HCT116 (cell line): ENCODE measurements around the gene RHNO1. TPM values are rescaled to one million over a fixed set of nuclear protein-coding genes. Genes with fewer than 3 reads are reported as not detected.

Experiments used
- ATAC-seq: fragments of 200-7000 bp; cut with Tn5 transposase; 2 replicates; pipeline ENCODE4 v1.9.1; 2020; ENCODE audit warnings: mild to moderate bottlenecking, moderate library complexity
- BruUV-seq: library from RNA; stranded (reverse); fragments of 400-500 nt; replicated peaks from 2 replicates; lab custom pipeline; 2021; lab: Mats Ljungman, UMichigan
- CTCF ChIA-PET: fragments of 300-600 bp; sonication (Branson Sonifier 250); formaldehyde crosslinking; loops from one replicate; lab custom pipeline; 2021; ENCODE audit warnings: antibody characterized with exemption; lab: Charles Lee
- POLR2A ChIA-PET: fragments of 300-600, 350-600 bp; sonication (Branson Sonifier 250); formaldehyde crosslinking; loops from one replicate; lab custom pipeline; 2021; ENCODE audit warnings: antibody characterized with exemption; lab: Charles Lee
- RAD21 ChIA-PET, 2 experiments: fragments of 300-600 bp; sonication (Branson Sonifier 250); formaldehyde crosslinking; loops; one replicate each; lab custom pipeline; 2023; ENCODE audit warnings: low total read pairs in 2 of 2; ENCODE audit not compliant: uncharacterized antibody in 2 of 2, unreplicated experiment in 2 of 2, low non-redundant PET in 1 of 2; lab: Charles Lee
- DNase-seq: peaks from one replicate; pipeline ENCODE4 v3.0.0-alpha.2; 2010; ENCODE audit warnings: low read depth, low spot score
- H2AFZ ChIP-seq: fragments of 200-600 bp; shearing (Covaris generic), sonication (generic); 2 replicates; pipeline ENCODE4 v1.6.1; 2017; ENCODE audit warnings: low read depth, mixed run types, mixed read lengths, antibody characterized with exemption, low read length; ENCODE audit not compliant: poor library complexity, severe bottlenecking
- H3K27ac ChIP-seq: 2 replicates; pipeline ENCODE4 v1.5.1; 2012; ENCODE audit warnings: low read depth, low read length
- H3K27me3 ChIP-seq: fragments of 200-600 bp; sonication (generic); 2 replicates; pipeline ENCODE4 v1.6.1; 2016; ENCODE audit warnings: mixed run types, low read length, mixed read lengths; ENCODE audit not compliant: insufficient read depth
- H3K36me3 ChIP-seq, 2 experiments: fragments of 200-500 bp in 1 of 2; fragments of 200-600 bp in 1 of 2; sonication (Bioruptor generic) in 1 of 2; sonication (generic) in 1 of 2; 2 replicates each; pipeline versions ENCODE4 v1.5.1 to v1.6.1; 2014 to 2016; ENCODE audit warnings: low read length in 2 of 2, inconsistent platforms in 1 of 2, mixed read lengths in 1 of 2, mixed run types in 1 of 2; ENCODE audit not compliant: insufficient read depth in 2 of 2, control insufficient read depth in 1 of 2
- H3K4me1 ChIP-seq, 2 experiments: fragments of 200-600 bp in 1 of 2; sonication (generic) in 1 of 2; 2 replicates each; pipeline versions ENCODE4 v1.5.1 to v1.6.1; 2012 to 2017; ENCODE audit warnings: low read length in 2 of 2, inconsistent platforms in 1 of 2, mild to moderate bottlenecking in 1 of 2, mixed read lengths in 1 of 2, mixed run types in 1 of 2, moderate library complexity in 1 of 2; ENCODE audit not compliant: insufficient read depth in 2 of 2, control insufficient read depth in 1 of 2
- H3K4me2 ChIP-seq: fragments of 200-600 bp; sonication (generic); 2 replicates; pipeline ENCODE4 v1.6.1; 2017; ENCODE audit warnings: mixed run types, low read length, mixed read lengths
- H3K4me3 ChIP-seq, 2 experiments: fragments of 200-600 bp in 1 of 2; sonication (generic) in 1 of 2; replicated peaks in 1 of 2; 2 replicates each; pipeline ENCODE4 v1.5.1; 2011 to 2016; ENCODE audit warnings: low read length in 2 of 2, control low read depth in 1 of 2, low read depth in 1 of 2, mild to moderate bottlenecking in 1 of 2, mixed read lengths in 1 of 2, mixed run types in 1 of 2
- H3K79me2 ChIP-seq: fragments of 200-600 bp; sonication (generic); 2 replicates; pipeline ENCODE4 v1.6.1; 2017; ENCODE audit warnings: mild to moderate bottlenecking, mixed run types, low read length, moderate library complexity, mixed read lengths; ENCODE audit not compliant: insufficient read depth
- H3K9ac ChIP-seq: fragments of 200-600 bp; sonication (generic); 2 replicates; pipeline ENCODE4 v1.6.1; 2016; ENCODE audit warnings: low read length, mixed read lengths
- H3K9me2 ChIP-seq: fragments of 200-600 bp; sonication (generic), shearing (Covaris generic); 2 replicates; pipeline ENCODE4 v1.6.1; 2017; ENCODE audit warnings: mixed run types, mild to moderate bottlenecking, moderate library complexity; ENCODE audit not compliant: insufficient read depth
- H3K9me3 ChIP-seq, 2 experiments: fragments of 200-500 bp in 1 of 2; fragments of 200-600 bp in 1 of 2; sonication (Bioruptor generic) in 1 of 2; sonication (generic) in 1 of 2; 2 replicates each; pipeline ENCODE4 v1.6.1; 2014 to 2017; ENCODE audit warnings: low read length in 2 of 2, mixed read lengths in 2 of 2, inconsistent platforms in 1 of 2, low read depth in 1 of 2, mild to moderate bottlenecking in 1 of 2, mixed run types in 1 of 2, moderate library complexity in 1 of 2; ENCODE audit not compliant: control insufficient read depth in 1 of 2, insufficient read depth in 1 of 2
- H4K20me1 ChIP-seq: fragments of 200-600 bp; sonication (generic), shearing (Covaris generic); 2 replicates; pipeline ENCODE4 v1.6.1; 2017; ENCODE audit warnings: mixed run types, mild to moderate bottlenecking, moderate library complexity; ENCODE audit not compliant: insufficient read depth
- CEBPB ChIP-seq: IDR thresholded peaks from 2 replicates; pipeline ENCODE4 v1.6.1; 2012; ENCODE audit warnings: low read depth
- ELF1 ChIP-seq: IDR thresholded peaks from 2 replicates; pipeline ENCODE4 v1.6.1; 2012; ENCODE audit warnings: low read depth, borderline replicate concordance
- EZH2 ChIP-seq: fragments of 200-600 bp; sonication (generic); IDR thresholded peaks from 2 replicates; pipeline ENCODE4 v1.6.1; 2017; ENCODE audit warnings: antibody characterized with exemption, mixed run types
- EZH2phosphoT487 ChIP-seq: fragments of 200-600 bp; IDR thresholded peaks from 2 replicates; pipeline ENCODE4 v1.6.1; 2018; ENCODE audit warnings: antibody characterized with exemption, borderline replicate concordance
- JUND ChIP-seq: IDR thresholded peaks from 2 replicates; pipeline ENCODE4 v1.6.1; 2012
- MAX ChIP-seq: IDR thresholded peaks from 2 replicates; pipeline ENCODE4 v1.6.1; 2012
- POLR2A ChIP-seq: IDR thresholded peaks from 2 replicates; pipeline ENCODE4 v1.7.0; 2011; ENCODE audit warnings: borderline replicate concordance; ENCODE audit not compliant: insufficient read depth, insufficient read length; ENCODE audit errors: extremely low read depth
- POLR2AphosphoS5 ChIP-seq: IDR thresholded peaks from 2 replicates; pipeline ENCODE4 v1.6.1; 2011; ENCODE audit warnings: mild to moderate bottlenecking, low read depth, low read length, moderate library complexity
- RAD21 ChIP-seq: IDR thresholded peaks from 2 replicates; pipeline ENCODE4 v1.6.1; 2012; ENCODE audit warnings: low read depth, mild to moderate bottlenecking
- REST ChIP-seq: IDR thresholded peaks from 2 replicates; pipeline ENCODE4 v1.6.1; 2012; ENCODE audit warnings: low read depth
- YY1 ChIP-seq: IDR thresholded peaks from 2 replicates; pipeline ENCODE4 v1.6.1; 2011; ENCODE audit warnings: low read length, low read depth, moderate library complexity, mild to moderate bottlenecking; ENCODE audit not compliant: insufficient replicate concordance; ENCODE audit errors: extremely low read depth
- ZFX ChIP-seq: fragments of 450-650 bp; IDR thresholded peaks from 2 replicates; pipeline ENCODE4 v1.6.1; 2017
- intact Hi-C: fragments of 100-400 bp; cut with micrococcal nuclease; formaldehyde crosslinking; loops from 2 replicates; pipeline ENCODE4 v1.10.0; 2022
- total RNA-seq: library from RNA; stranded (reverse); gene quantifications from one replicate; pipeline ENCODE4 v1.2.1, GENCODE V29; 2021; ENCODE audit not compliant: unreplicated experiment

The RHNO1 gene
- total RNA-seq, 1 experiment from 2014 or later, result 29.7 TPM

- ChIA-PET CTCF (no interaction called here), POLR2A (no interaction called here), RAD21 (no interaction called here)
- Histone ChIP-seq H2AFZ (no peak overlapping the region), H3K9me3 (no peaks in the 10 kb centered on the region), H3K4me3 (no peak overlapping the region), H3K79me2 (no peaks in the 10 kb centered on the region), H3K27me3 (no peaks in the 10 kb centered on the region), H3K4me2 (no peak overlapping the region)
- no TSS peak for BruUV-seq
- TF ChIP-seq ELF1 (no peak), RAD21 (no peak), JUND (no peak), YY1 (no peak), ZFX (no peak), REST (no peak), POLR2A (no peak), POLR2AphosphoS5 (no peak), CEBPB (no peak), MAX (no peak), EZH2 (no peak), EZH2phosphoT487 (no peak)
- TF ChIP-seq, all 23 proteins: peak for 0
- intact Hi-C loops, result no loop called here
- H3K27ac ChIP-seq, result no peak overlapping the region
- H3K36me3 ChIP-seq, result peaks cover 8 to 18% of the 10 kb centered on the region in 2 experiments
- H3K4me1 ChIP-seq, result no peaks in the 10 kb centered on the region
- DNase-seq (no peak), ATAC-seq (no peak)
- no peaks in the 10 kb centered on the region for H3K9me2 ChIP-seq
- H4K20me1 ChIP-seq, result no peaks in the 10 kb centered on the region
- no peak overlapping the region for H3K9ac ChIP-seq
Measured at GRCh38 chr12:2919249-2919648, 42.2 kb downstream of the RHNO1 start.
